ENCODE data around the gene LRRC8B.

LRRC8B gene

DNA sequence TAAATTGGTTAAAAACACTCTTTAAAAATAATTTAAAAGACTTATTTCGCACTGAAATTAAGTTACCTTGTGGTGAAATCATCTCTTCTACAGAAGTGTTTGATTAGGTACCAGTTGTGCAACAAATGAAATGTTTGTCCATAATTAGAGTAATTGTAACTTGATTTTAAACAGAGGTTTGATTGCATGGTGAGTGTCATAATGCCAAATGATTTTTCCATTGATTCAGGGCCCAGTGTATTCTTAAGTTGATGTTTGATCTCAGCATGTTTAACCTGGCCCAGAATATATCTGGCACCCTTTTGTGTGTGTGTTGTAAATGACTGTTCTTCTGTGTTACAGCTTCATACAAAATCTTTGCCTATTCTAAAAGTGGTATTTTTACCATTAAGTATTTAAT, 28.5 kb downstream of the LRRC8B start:
- peak overlapping the region; percentile 48 for H2AFZ ChIP-seq (ENCODE audit: low read depth, low read length)
- H3K27ac ChIP-seq (ENCODE audit: low read length) = peak overlapping the region; percentile 59; the same call in 1 of the 2 replicates
- no peaks in the 10 kb centered on the region for H3K36me3 ChIP-seq (ENCODE audit: insufficient read depth, low read length)
- peaks cover 16% of the 10 kb centered on the region for H3K4me1 ChIP-seq (ENCODE audit: insufficient read depth, low read length)
- H3K9me3 ChIP-seq (ENCODE audit: insufficient read depth, low read length, severe bottlenecking) = no peaks in the 10 kb centered on the region
- DNase-seq (no peak), ATAC-seq (ENCODE audit: insufficient read depth, low read depth) (no peak)
- H3K27me3 ChIP-seq (ENCODE audit: insufficient read depth, low read length, poor library complexity) = no peaks in the 10 kb centered on the region
- peak overlapping the region; percentile 54 for H3K4me2 ChIP-seq (ENCODE audit: insufficient read depth, low read length)
- H3K4me3 ChIP-seq (ENCODE audit: low read depth in 1 of 2, low read length in 2 of 2) = no peak overlapping the region
- no peaks in the 10 kb centered on the region for H4K20me1 ChIP-seq (ENCODE audit: insufficient read depth, low read length)
- TF ChIP-seq, protein P1, sequence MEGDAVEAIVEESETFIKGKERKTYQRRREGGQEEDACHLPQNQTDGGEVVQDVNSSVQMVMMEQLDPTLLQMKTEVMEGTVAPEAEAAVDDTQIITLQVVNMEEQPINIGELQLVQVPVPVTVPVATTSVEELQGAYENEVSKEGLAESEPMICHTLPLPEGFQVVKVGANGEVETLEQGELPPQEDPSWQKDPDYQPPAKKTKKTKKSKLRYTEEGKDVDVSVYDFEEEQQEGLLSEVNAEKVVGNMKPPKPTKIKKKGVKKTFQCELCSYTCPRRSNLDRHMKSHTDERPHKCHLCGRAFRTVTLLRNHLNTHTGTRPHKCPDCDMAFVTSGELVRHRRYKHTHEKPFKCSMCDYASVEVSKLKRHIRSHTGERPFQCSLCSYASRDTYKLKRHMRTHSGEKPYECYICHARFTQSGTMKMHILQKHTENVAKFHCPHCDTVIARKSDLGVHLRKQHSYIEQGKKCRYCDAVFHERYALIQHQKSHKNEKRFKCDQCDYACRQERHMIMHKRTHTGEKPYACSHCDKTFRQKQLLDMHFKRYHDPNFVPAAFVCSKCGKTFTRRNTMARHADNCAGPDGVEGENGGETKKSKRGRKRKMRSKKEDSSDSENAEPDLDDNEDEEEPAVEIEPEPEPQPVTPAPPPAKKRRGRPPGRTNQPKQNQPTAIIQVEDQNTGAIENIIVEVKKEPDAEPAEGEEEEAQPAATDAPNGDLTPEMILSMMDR (IDR thresholded peaks at IDR 0.05; ENCODE audit: borderline replicate concordance, extremely low read depth, low read length, poor library complexity, severe bottlenecking) = no peak
- no peak for TF ChIP-seq EZH2 (IDR thresholded peaks at IDR 0.05; ENCODE audit: borderline replicate concordance, low read depth, low read length, severe bottlenecking)
- no peaks in the 10 kb centered on the region for H3K79me2 ChIP-seq (ENCODE audit: insufficient read depth, low read length)
- peak overlapping the region; percentile 38 for H3K9ac ChIP-seq (ENCODE audit: low read depth, low read length)

- no peaks in the 10 kb centered on the region for H3K79me2 ChIP-seq (ENCODE audit: insufficient read depth, low read length)
- no peak overlapping the region for H3K4me2 ChIP-seq (ENCODE audit: insufficient read depth, low read length)
- no peak for ATAC-seq (ENCODE audit: insufficient read depth, low read depth)
- H3K4me3 ChIP-seq (ENCODE audit: low read depth in 1 of 2, low read length in 2 of 2) = no peak overlapping the region
- H3K4me1 ChIP-seq (ENCODE audit: insufficient read depth, low read length) = peaks cover 16% of the 10 kb centered on the region
- no peak overlapping the region for H3K27ac ChIP-seq (ENCODE audit: low read length)
- no peaks in the 10 kb centered on the region for H4K20me1 ChIP-seq (ENCODE audit: insufficient read depth, low read length)
- H3K27me3 ChIP-seq (ENCODE audit: insufficient read depth, low read length, poor library complexity) = no peaks in the 10 kb centered on the region
- no peaks in the 10 kb centered on the region for H3K9me3 ChIP-seq (ENCODE audit: insufficient read depth, low read length, severe bottlenecking)
- DNase-seq = no peak
- H3K9ac ChIP-seq (ENCODE audit: low read depth, low read length) = no peak overlapping the region
- H3K36me3 ChIP-seq (ENCODE audit: insufficient read depth, low read length) = no peaks in the 10 kb centered on the region; the same call in 1 of the 2 replicates
- no peak for TF ChIP-seq EZH2 (IDR thresholded peaks at IDR 0.05; ENCODE audit: borderline replicate concordance, low read depth, low read length, severe bottlenecking)
- TF ChIP-seq, protein P1 (IDR thresholded peaks at IDR 0.05; ENCODE audit: borderline replicate concordance, extremely low read depth, low read length, poor library complexity, severe bottlenecking) = no peak
- H2AFZ ChIP-seq (ENCODE audit: low read depth, low read length) = no peak overlapping the region
Observed at GRCh38 chr1:89555550-89555949, 30.9 kb downstream of the LRRC8B start.

GRCh38 chr1:89556726-89557444, 32.3 kb downstream of the LRRC8B start:
- DNase-seq (no peak), ATAC-seq (ENCODE audit: insufficient read depth, low read depth) (no peak)
- Histone ChIP-seq H3K4me1 (ENCODE audit: insufficient read depth, low read length) (peaks cover 15% of the 10 kb centered on the region), H3K9me3 (ENCODE audit: insufficient read depth, low read length, severe bottlenecking) (no peaks in the 10 kb centered on the region), H3K27me3 (ENCODE audit: insufficient read depth, low read length, poor library complexity) (no peaks in the 10 kb centered on the region), H3K4me3 (ENCODE audit: low read depth in 1 of 2, low read length in 2 of 2) (no peak overlapping the region), H3K4me2 (ENCODE audit: insufficient read depth, low read length) (no peak overlapping the region), H3K27ac (ENCODE audit: low read length) (no peak overlapping the region), H3K79me2 (ENCODE audit: insufficient read depth, low read length) (no peaks in the 10 kb centered on the region), H4K20me1 (ENCODE audit: insufficient read depth, low read length) (no peaks in the 10 kb centered on the region), H3K36me3 (ENCODE audit: insufficient read depth, low read length) (no peaks in the 10 kb centered on the region; the same call in 1 of the 2 replicates), H2AFZ (ENCODE audit: low read depth, low read length) (no peak overlapping the region), H3K9ac (ENCODE audit: low read depth, low read length) (no peak overlapping the region)
- TF ChIP-seq, protein P1 (IDR thresholded peaks at IDR 0.05; ENCODE audit: borderline replicate concordance, extremely low read depth, low read length, poor library complexity, severe bottlenecking) = no peak
- TF ChIP-seq EZH2 (IDR thresholded peaks at IDR 0.05; ENCODE audit: borderline replicate concordance, low read depth, low read length, severe bottlenecking) = no peak

All from DND-41 (cell line).